ENCODE data around the gene NOL9.

The NOL9 gene

DNA sequence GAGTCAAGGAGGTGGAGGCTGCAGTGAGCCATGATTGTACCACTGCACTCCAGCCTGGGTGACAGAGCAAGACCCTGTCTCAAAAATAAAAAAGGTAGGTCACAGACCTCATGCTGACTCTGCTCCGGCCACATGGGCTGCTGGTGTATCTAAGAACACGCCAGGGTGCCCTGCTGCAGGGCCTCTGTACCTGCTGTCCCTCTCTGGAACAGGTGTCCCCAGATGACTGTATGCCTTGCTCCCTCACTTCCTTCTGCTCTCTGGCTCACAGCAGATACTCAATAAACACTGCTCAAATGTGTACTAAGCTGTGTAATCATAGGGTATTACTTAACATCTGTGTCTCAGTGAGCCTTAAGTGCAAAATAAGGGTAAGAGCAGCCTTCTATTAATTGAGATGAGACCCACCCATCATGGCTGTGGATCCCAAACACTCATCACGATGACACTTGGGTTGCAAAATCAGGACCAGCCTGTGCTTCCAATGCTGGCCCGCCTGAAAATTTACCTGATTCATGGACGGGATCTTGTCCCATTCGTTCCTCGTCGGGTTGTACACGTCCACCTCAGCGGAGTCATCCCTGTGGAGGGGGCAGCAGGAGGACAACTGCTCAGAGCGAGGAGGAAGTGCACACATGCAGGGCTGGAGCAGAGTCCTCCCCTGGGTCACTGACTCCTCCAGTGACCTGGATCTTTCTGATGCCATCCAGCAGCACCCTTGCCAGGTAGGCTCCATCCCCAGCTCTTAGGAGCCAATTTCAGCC, 40.8 kb upstream of the NOL9 start:
- DNase-seq (ENCODE audit: extremely low spot score), result no peak
- POLR2A ChIA-PET, result no interaction called here
- CTCF ChIA-PET, result interaction anchor here (1.5 to 2.3 kb wide), 2 partner anchors 15 to 41 kb away, joined by 4 to 7 read pairs; partner anchors contain the start of genes NOL9 and TAS1R1
- TF ChIP-seq, protein P1, sequence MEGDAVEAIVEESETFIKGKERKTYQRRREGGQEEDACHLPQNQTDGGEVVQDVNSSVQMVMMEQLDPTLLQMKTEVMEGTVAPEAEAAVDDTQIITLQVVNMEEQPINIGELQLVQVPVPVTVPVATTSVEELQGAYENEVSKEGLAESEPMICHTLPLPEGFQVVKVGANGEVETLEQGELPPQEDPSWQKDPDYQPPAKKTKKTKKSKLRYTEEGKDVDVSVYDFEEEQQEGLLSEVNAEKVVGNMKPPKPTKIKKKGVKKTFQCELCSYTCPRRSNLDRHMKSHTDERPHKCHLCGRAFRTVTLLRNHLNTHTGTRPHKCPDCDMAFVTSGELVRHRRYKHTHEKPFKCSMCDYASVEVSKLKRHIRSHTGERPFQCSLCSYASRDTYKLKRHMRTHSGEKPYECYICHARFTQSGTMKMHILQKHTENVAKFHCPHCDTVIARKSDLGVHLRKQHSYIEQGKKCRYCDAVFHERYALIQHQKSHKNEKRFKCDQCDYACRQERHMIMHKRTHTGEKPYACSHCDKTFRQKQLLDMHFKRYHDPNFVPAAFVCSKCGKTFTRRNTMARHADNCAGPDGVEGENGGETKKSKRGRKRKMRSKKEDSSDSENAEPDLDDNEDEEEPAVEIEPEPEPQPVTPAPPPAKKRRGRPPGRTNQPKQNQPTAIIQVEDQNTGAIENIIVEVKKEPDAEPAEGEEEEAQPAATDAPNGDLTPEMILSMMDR (IDR thresholded peaks at IDR 0.05; ENCODE audit: control extremely low read depth, extremely low read depth, low read depth, missing control alignments), result no peak

DNA sequence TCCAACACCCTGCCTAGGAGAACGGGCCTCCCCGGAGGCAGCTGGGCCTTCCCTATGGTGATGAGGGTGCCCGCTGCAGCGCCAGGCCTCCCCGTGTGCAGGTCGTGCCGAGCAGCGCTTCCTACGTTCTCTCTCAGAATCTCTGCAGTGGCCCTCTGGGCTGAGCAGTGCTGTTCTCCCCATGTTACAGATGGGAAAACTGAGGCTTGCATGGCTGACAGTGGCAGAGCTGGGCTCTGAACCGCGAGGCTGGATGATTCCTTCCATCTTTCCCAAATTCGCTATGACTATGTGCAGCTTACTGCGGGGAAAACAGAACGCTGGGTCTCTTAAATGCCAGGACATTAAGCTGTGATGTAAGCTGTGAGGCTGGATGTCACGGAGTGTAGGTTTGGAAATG, 39.5 kb upstream of the NOL9 start:
- TF ChIP-seq, protein P1 (IDR thresholded peaks at IDR 0.05; ENCODE audit: control extremely low read depth, extremely low read depth, low read depth, missing control alignments), result no peak
- ChIA-PET CTCF (interaction anchor here (1.5 to 2.3 kb wide), 2 partner anchors 16 to 39 kb away, joined by 4 to 7 read pairs; partner anchors contain the start of genes NOL9 and TAS1R1), POLR2A (no interaction called here)
- no peak for DNase-seq (ENCODE audit: extremely low spot score)

DNA sequence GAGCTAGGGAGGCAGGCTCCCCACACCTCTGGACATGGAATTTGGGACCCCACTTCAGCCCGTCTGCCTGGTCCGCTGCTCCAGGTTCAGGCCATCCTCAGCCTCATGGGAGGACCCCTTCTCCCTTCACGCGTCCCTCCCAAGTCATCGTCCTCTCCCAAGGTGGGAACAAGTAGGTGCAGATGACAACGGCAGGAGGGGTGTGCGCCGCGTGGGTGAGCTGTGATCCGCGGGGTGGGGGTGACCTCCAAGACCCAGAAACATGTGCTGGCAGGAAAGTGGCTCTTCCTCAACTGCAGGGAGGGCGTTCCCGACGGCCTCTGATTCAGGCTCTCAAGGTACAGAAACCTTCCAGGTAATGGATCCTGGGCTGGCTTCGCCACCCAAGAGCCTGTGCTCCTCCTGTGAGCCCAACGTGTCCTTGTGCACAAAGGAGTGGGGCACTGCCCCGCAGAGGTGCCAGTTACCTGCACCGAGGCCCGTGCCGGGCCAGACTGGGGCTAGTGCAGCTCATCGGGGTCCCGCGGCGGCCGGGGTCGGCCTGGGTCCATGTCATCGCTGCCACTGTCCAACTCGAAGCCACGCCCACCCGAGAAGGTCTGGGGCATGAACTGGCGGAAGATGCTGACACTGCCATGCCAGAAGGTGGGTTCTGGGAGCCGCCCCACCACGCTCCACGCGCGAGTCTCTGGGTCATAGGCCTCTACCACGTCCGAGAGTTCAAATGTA, 38.7 kb upstream of the NOL9 start:
- POLR2A ChIA-PET, result interaction anchor here (1.9 kb wide), 1 partner anchor 9 kb away, joined by 4 read pairs; no protein-coding TSS in a partner anchor

DNA sequence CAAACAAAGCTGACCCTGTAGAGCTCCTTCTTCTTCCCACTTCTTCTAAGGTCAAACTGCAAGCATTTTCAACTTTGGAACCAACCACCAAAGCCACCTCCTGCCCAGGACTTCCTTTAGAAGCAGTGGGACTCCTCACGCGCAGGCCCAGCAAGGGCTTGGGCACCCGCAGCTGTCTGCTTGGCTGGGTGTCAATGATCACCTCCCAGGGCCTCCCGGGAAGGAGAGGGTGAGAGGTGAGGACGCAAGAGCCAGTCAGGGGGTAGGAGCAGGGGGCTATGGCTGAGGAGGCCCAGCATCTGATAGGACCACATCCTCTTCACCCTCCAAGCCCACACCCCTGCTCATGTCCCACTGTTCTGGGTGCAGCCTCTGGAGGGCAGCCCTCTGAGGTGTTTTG, 38.1 kb upstream of the NOL9 start:
- ChIA-PET POLR2A (interaction anchor here (1.9 kb wide), 1 partner anchor 9 kb away, joined by 4 read pairs; no protein-coding TSS in a partner anchor), CTCF (interaction anchor here (1.8 kb wide), 1 partner anchor 35 kb away, joined by 4 read pairs; no protein-coding TSS in a partner anchor)
- DNase-seq (ENCODE audit: extremely low spot score), result no peak
- TF ChIP-seq, protein P1 (IDR thresholded peaks at IDR 0.05; ENCODE audit: control extremely low read depth, extremely low read depth, low read depth, missing control alignments), result no peak

More for the DNA sequence above, 38.7 kb upstream of the NOL9 start:
- CTCF ChIA-PET, result interaction anchor here (1.8 kb wide), 1 partner anchor 36 kb away, joined by 4 read pairs; no protein-coding TSS in a partner anchor
- no peak for DNase-seq (ENCODE audit: extremely low spot score)
- TF ChIP-seq, protein P1 (IDR thresholded peaks at IDR 0.05; ENCODE audit: control extremely low read depth, extremely low read depth, low read depth, missing control alignments), result no peak

DNA sequence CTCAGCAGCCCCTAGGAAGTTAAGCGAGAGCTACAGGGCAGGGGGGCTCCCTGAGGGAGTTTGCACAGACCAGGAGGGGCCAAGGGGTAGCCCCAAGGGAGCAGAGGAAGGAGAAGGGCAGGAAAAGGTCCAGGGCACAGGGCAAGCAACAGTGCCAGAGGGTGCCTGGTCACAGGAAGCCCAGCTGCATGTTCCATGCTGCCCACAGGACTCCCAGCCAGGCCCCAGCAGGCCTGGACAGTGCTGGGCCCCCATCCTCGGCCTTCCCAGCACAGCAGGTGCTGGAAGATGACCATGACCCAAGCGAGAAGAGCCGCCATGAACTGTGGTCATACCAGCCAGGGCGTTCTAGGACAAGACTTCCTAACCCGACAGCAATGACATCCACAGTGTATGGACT, 37.3 kb upstream of the NOL9 start:
- ChIA-PET CTCF (interaction anchor here (1.8 kb wide), 1 partner anchor 34 kb away, joined by 4 read pairs; no protein-coding TSS in a partner anchor), POLR2A (interaction anchor here (1.9 kb wide), 1 partner anchor 10 kb away, joined by 4 read pairs; no protein-coding TSS in a partner anchor)
- DNase-seq (ENCODE audit: extremely low spot score), result no peak
- TF ChIP-seq, protein P1 (IDR thresholded peaks at IDR 0.05; ENCODE audit: control extremely low read depth, extremely low read depth, low read depth, missing control alignments), result no peak

DNA sequence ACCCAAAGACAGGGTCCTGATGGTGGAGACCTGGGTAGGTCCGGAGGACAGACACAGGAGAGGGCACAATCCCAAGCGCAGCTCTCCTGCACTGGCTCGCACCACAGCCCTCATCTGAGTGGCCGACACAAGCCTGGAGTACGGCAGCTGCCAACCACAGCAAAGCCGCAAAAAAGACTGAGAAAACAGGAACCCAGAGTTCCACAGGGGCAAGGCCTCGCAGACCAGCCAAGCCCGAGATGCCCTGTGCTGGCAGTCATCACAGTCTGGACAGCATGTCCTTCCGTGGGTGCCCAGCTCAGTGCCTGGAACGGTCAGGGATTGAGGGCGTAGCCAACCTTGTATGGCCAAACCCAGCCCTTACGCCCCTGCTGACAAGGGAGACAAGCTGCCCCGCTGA, 36.9 kb upstream of the NOL9 start:
- DNase-seq (ENCODE audit: extremely low spot score), result no peak
- POLR2A ChIA-PET, result interaction anchor here (1.9 kb wide), 1 partner anchor 10 kb away, joined by 4 read pairs; no protein-coding TSS in a partner anchor
- CTCF ChIA-PET, result interaction anchor here (1.8 kb wide), 1 partner anchor 34 kb away, joined by 4 read pairs; no protein-coding TSS in a partner anchor
- TF ChIP-seq, protein P1 (IDR thresholded peaks at IDR 0.05; ENCODE audit: control extremely low read depth, extremely low read depth, low read depth, missing control alignments), result no peak
